HepG2 (cell line): Measurements from ENCODE around the gene CELA2B. TPM values are rescaled to one million over a fixed set of nuclear protein-coding genes. Genes with fewer than 3 reads are reported as not detected.

ENCODE experiments used
- ATAC-seq: fragments of 200-7000 bp; cut with Tn5 transposase; 3 replicates; pipeline ENCODE4 v1.9.1; 2020; ENCODE audit warnings: mild to moderate bottlenecking, moderate library complexity
- BruUV-seq: library from RNA; stranded (reverse); fragments of 400-500 nt; replicated peaks from 2 replicates; lab custom pipeline; 2021; lab: Mats Ljungman, UMichigan
- CTCF ChIA-PET: fragments of 300-600 bp; formaldehyde crosslinking; extraction: SDS; loops from one replicate; lab custom pipeline; 2021; ENCODE audit warnings: low total read pairs, inconsistent platforms, low intra/inter-chr PET ratio; lab: Yijun Ruan, JAX
- POLR2A ChIA-PET: fragments of 350-600 bp; sonication (Branson Sonifier 250); formaldehyde crosslinking; loops from one replicate; lab custom pipeline; 2020; ENCODE audit warnings: antibody characterized with exemption, inconsistent platforms; lab: Yijun Ruan, JAX
- DNase-seq: peaks from one replicate; pipeline ENCODE4 v3.0.0-alpha.2; 2015; ENCODE audit warnings: low spot score
- FAIRE-seq: peaks from 3 replicates; lab custom pipeline; 2011; peaks lifted over from hg19 to GRCh38; lab: Jason Lieb, UNC
- H2AFZ ChIP-seq: one replicate; pipeline ENCODE4 v1.6.1; 2011; ENCODE audit warnings: low read length, inconsistent platforms
- H3K27ac ChIP-seq: fragments of 300-600 bp; 3 replicates; pipeline ENCODE4 v1.8.0; 2011; ENCODE audit warnings: mixed run types, mild to moderate bottlenecking, mixed read lengths, low read length, inconsistent platforms; ENCODE audit not compliant: insufficient read depth; ENCODE audit errors: extremely low read length
- H3K27me3 ChIP-seq, 2 experiments: fragments of 200-600 bp in 1 of 2; 2 replicates in 1 of 2; 3 replicates in 1 of 2; pipeline versions ENCODE4 v1.6.0 to v1.8.0; 2011; ENCODE audit warnings: low read length in 2 of 2, mild to moderate bottlenecking in 2 of 2, moderate library complexity in 2 of 2, inconsistent platforms in 1 of 2; ENCODE audit not compliant: insufficient read depth in 2 of 2, control insufficient read depth in 1 of 2
- H3K36me3 ChIP-seq, 2 experiments: fragments of 200-600 bp in 1 of 2; replicated peaks in 1 of 2; 2 replicates in 1 of 2; 3 replicates in 1 of 2; pipeline versions ENCODE4 v1.5.1 to v1.8.0; 2011; ENCODE audit warnings: low read length in 2 of 2, inconsistent platforms in 1 of 2; ENCODE audit not compliant: insufficient read depth in 2 of 2, control insufficient read depth in 1 of 2
- H3K4me1 ChIP-seq: 2 replicates; pipeline ENCODE4 v1.5.1; 2012; ENCODE audit warnings: low read length, inconsistent platforms; ENCODE audit not compliant: insufficient read depth
- H3K4me2 ChIP-seq: 2 replicates; pipeline ENCODE4 v1.6.0; 2011; ENCODE audit warnings: low read depth, low read length, inconsistent platforms
- H3K4me3 ChIP-seq, 3 experiments: fragments of 200-600 bp in 1 of 3; sonication (generic), shearing (Covaris generic) in 1 of 3; replicated peaks in 1 of 3; 2 replicates each; pipeline ENCODE4 v1.5.1; 2011 to 2016; ENCODE audit warnings: low read length in 3 of 3, inconsistent platforms in 2 of 3, low read depth in 2 of 3, mild to moderate bottlenecking in 2 of 3, control low read depth in 1 of 3, mixed read lengths in 1 of 3; ENCODE audit not compliant: insufficient read depth in 1 of 3
- H3K79me2 ChIP-seq: one replicate; pipeline ENCODE4 v1.6.1; 2011; ENCODE audit warnings: low read length, inconsistent platforms; ENCODE audit not compliant: insufficient read depth
- H3K9ac ChIP-seq: 2 replicates; pipeline ENCODE4 v1.6.0; 2011; ENCODE audit warnings: mild to moderate bottlenecking, low read depth, low read length, inconsistent platforms; ENCODE audit not compliant: insufficient read depth
- H3K9me3 ChIP-seq: 2 replicates; pipeline ENCODE4 v1.5.1; 2012; ENCODE audit warnings: mild to moderate bottlenecking, low read length
- H4K20me1 ChIP-seq: 2 replicates; pipeline ENCODE4 v1.6.0; 2011; ENCODE audit warnings: inconsistent platforms, mild to moderate bottlenecking, low read length, moderate library complexity; ENCODE audit not compliant: insufficient read depth
- YEATS2 ChIP-seq: sonication (generic); formaldehyde crosslinking; IDR thresholded peaks from 2 replicates; pipeline ENCODE4 v1.4.0; 2020; ENCODE audit warnings: missing genetic modification reagents, borderline replicate concordance
- ZMYM3 ChIP-seq: sonication (generic); formaldehyde crosslinking; IDR thresholded peaks from 2 replicates; pipeline ENCODE4 v1.5.1; 2020; ENCODE audit warnings: mild to moderate bottlenecking, missing genetic modification reagents
- ZNF142 ChIP-seq: sonication (generic); formaldehyde crosslinking; IDR thresholded peaks from 2 replicates; pipeline ENCODE4 v1.4.0; 2020; ENCODE audit warnings: missing genetic modification reagents
- ZNF225 ChIP-seq: sonication (generic); formaldehyde crosslinking; IDR thresholded peaks from 2 replicates; pipeline ENCODE4 v1.4.0; 2020; ENCODE audit warnings: mild to moderate bottlenecking, missing genetic modification reagents
- ZNF251 ChIP-seq: sonication (generic); formaldehyde crosslinking; IDR thresholded peaks from 2 replicates; pipeline ENCODE4 v1.9.0; 2021; ENCODE audit warnings: mild to moderate bottlenecking, missing genetic modification reagents
- ZNF629 ChIP-seq: sonication (generic); formaldehyde crosslinking; conservative IDR thresholded peaks from 2 replicates; pipeline ENCODE4 v1.5.0; 2020; ENCODE audit warnings: missing genetic modification reagents
- WGBS: methylation state at CpG from one replicate; pipeline ENCODE4 v1.1.6; 2017; ENCODE audit warnings: low lambda C conversion rate; 5-methylcytosine and 5-hydroxymethylcytosine counted together
- in situ Hi-C: cut with HindIII; loops from 2 replicates; pipeline ENCODE4 v1.10.0; 2017; ENCODE audit warnings: low pct_unique_long_range_greater_than_20kb; ENCODE audit not compliant: extremely low pct_ligation_motif_present
- intact Hi-C: fragments of 100-400 bp; cut with micrococcal nuclease; formaldehyde crosslinking; loops from one replicate; pipeline ENCODE4 v1.10.0; 2022; ENCODE audit not compliant: unreplicated experiment
- polyA plus RNA-seq, 8 experiments: library from polyadenylated mRNA; depleted of rRNA in 3 of 8; stranded (reverse) in 7 of 8; unstranded in 1 of 8; fragments of >200 nt; fragmentation: Illumina TruSeq in 4 of 8; extraction: Trizol in 4 of 8; gene quantifications; 2 replicates each; pipeline versions ENCODE4 v1.2.1 to v1.2.3, GENCODE V29; 2011 to 2016; ENCODE audit warnings: low read depth in 4 of 8, missing spikeins in 1 of 8, mixed read lengths in 1 of 8; ENCODE audit not compliant: insufficient read depth in 1 of 8
- total RNA-seq, 5 experiments: library from RNA; depleted of rRNA; stranded (reverse); fragments of >200 nt; fragmentation: Illumina TruSeq; extraction: Trizol; gene quantifications; 2 replicates each; pipeline ENCODE4 v1.2.3, GENCODE V29; 2016; ENCODE audit warnings: low read depth in 1 of 5

CELA2B gene
- total and polyA plus RNA-seq, 2 of the 13 experiments (the other 11 are each of a cell fraction or from before 2014, with no cell fraction given) = not detected

DNA sequence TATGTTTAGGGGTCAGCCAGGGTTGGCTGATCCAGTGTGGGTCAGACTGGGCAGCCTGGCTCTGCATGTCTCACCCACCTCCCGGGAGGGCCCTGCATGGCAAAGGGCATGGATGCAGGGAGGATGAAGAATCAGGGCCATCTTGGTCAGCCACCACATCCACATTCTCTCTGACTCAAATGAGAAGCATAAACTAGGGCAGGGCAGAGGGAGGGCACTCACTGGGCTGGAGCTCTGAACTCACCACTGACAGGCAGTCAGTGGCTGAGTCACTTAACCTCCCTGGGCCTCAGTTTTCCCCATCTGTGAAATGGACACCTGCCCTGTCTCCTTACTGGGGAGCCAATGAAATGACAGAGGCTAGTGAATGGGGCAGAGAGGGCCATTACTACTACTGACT lies 23.7 kb upstream of the CELA2B start:
- no TSS peak for BruUV-seq
- CTCF ChIA-PET = no interaction called here
- POLR2A ChIA-PET = no interaction called here

DNA sequence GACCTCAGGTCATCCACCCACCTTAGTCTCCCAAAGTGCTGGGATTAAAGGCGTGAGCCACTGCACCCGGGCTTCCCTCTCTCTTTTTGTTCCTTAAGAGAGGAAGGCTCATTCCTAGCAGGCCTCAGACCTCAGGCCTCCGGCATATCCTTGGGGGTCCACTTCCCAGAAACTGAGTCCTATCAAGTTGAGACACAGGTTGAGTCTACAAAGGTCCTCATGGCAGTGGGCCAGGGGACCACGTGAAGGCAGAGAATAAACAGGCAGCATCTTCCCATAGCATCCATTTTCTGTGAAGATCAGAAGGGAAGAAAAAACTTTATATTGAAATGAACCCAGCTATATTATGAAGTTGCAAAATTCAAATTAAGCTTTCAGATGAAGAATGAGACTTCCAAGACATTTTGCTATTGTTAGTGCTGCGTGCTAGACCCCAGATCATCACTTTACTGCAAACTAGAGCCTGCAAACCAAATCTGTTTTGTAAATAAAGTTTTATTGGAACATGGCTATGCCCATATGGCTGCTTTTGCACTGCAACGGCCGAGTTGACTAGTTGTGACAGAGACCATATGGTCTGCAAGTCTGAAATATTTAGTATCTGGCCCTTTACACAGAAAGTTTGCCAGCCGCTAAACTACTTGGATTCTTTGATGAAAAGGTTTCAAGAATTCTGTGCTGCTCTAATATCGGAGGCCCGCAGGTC lies 22.9 kb upstream of the CELA2B start:
- no TSS peak for BruUV-seq
- H3K4me2 ChIP-seq = no peak overlapping the region
- no peak overlapping the region for H3K4me3 ChIP-seq
- ChIA-PET CTCF (no interaction called here), POLR2A (no interaction called here)
- FAIRE-seq = no peak
- H3K79me2 ChIP-seq = no peaks in the 10 kb centered on the region
- no peak overlapping the region for H2AFZ ChIP-seq
- no peak for ATAC-seq
- in situ Hi-C loops = no loop called here
- no peaks in the 10 kb centered on the region; a peak in 1 of 5 replicates for H3K27me3 ChIP-seq
- H3K27ac ChIP-seq = no peak overlapping the region
- no peak overlapping the region for H3K9ac ChIP-seq
- DNase-seq = no peak
- intact Hi-C loops = no loop called here
- whole genome bisulfite sequencing = 41% methylated on average over 10 of the region's 10 CpGs
- no peaks in the 10 kb centered on the region for H3K36me3 ChIP-seq
- no peaks in the 10 kb centered on the region for H4K20me1 ChIP-seq
- no peaks in the 10 kb centered on the region for H3K9me3 ChIP-seq
- peaks cover 7% of the 10 kb centered on the region for H3K4me1 ChIP-seq
- TF ChIP-seq ZNF142 = no peak
- no peak for TF ChIP-seq YEATS2 (CRISPR knock-in tag)

More for the DNA sequence above, 23.7 kb upstream of the CELA2B start:
- H3K79me2 ChIP-seq = no peaks in the 10 kb centered on the region
- no peak overlapping the region for H3K27ac ChIP-seq
- in situ Hi-C loops = no loop called here
- ATAC-seq = no peak
- TF ChIP-seq ZMYM3 = peak; percentile 39; the same call in 1 of the 2 replicates
- TF ChIP-seq ZNF225 (CRISPR knock-in tag) = no peak
- peak; percentile 87 for TF ChIP-seq ZNF629 (CRISPR knock-in tag)
- TF ChIP-seq ZNF251 (CRISPR knock-in tag) = no peak
- TF ChIP-seq, all 625 proteins: peak for 2
- H3K9me3 ChIP-seq = no peaks in the 10 kb centered on the region
- DNase-seq (no peak), FAIRE-seq (no peak)
- no CpG with 5 or more reads among the region's 1 CpG for WGBS
- H3K27me3 ChIP-seq = no peaks in the 10 kb centered on the region; a peak in 1 of 5 replicates
- no peak overlapping the region for H3K4me3 ChIP-seq
- H2AFZ ChIP-seq = no peak overlapping the region
- H3K4me1 ChIP-seq = peaks cover 7% of the 10 kb centered on the region
- H4K20me1 ChIP-seq = no peaks in the 10 kb centered on the region
- no peaks in the 10 kb centered on the region for H3K36me3 ChIP-seq
- no peak overlapping the region for H3K4me2 ChIP-seq
- intact Hi-C loops = no loop called here
- no peak overlapping the region for H3K9ac ChIP-seq
